Jurkat, Clone E6-1 (cell line): ENCODE results near the gene ZMYM4.
"Not testable (repeated sequence)": the region's sequence is repeated elsewhere in the genome, so short reads cannot be mapped to it uniquely, and the experiment has no call there.

ENCODE experiments used
- DNase-seq: peaks from one replicate; pipeline ENCODE4 v3.0.0-alpha.2; 2011; ENCODE audit warnings: low read depth, low spot score
- H3K4me3 ChIP-seq: 2 replicates; pipeline ENCODE4 v1.5.1; 2011; ENCODE audit warnings: mild to moderate bottlenecking, low read length, control low read depth, moderate library complexity

The ZMYM4 gene

GRCh38 chr1:35316264-35316663 is 47.8 kb downstream of the ZMYM4 start:
- DNase-seq, result no peak
- H3K4me3 ChIP-seq, result no peak overlapping the region

- DNase-seq, result no peak
Observed at GRCh38 chr1:35319988-35320713, 51.6 kb downstream of the ZMYM4 start.

GRCh38 chr1:35320937-35321336 is 52.4 kb downstream of the ZMYM4 start:
- DNase-seq, result no peak
- no peak overlapping the region for H3K4me3 ChIP-seq

More at GRCh38 chr1:35319988-35320713, 51.6 kb downstream of the ZMYM4 start:
- H3K4me3 ChIP-seq, result no peak overlapping the region

- DNase-seq, result no peak
- H3K4me3 ChIP-seq, result no peak overlapping the region
Observed at GRCh38 chr1:35324486-35324885, 56.0 kb downstream of the ZMYM4 start.

GRCh38 chr1:35326246-35326866 is 57.8 kb downstream of the ZMYM4 start:
- no peak overlapping the region for H3K4me3 ChIP-seq
- no peak for DNase-seq

- not testable (repeated sequence) for DNase-seq, H3K4me3 ChIP-seq
Observed at GRCh38 chr1:35331618-35332017, 63.1 kb downstream of the ZMYM4 start.

- no peak for DNase-seq
- H3K4me3 ChIP-seq, result no peak overlapping the region
Observed at GRCh38 chr1:35334485-35334884, 66.0 kb downstream of the ZMYM4 start.

- no peak for DNase-seq
- H3K4me3 ChIP-seq, result no peak overlapping the region
Observed at GRCh38 chr1:35340519-35340918, 72.0 kb downstream of the ZMYM4 start.

- no peak for DNase-seq
- no peak overlapping the region for H3K4me3 ChIP-seq
Observed at GRCh38 chr1:35345439-35345981, 77.0 kb downstream of the ZMYM4 start.

GRCh38 chr1:35350872-35351271 is 82.4 kb downstream of the ZMYM4 start:
- no peak overlapping the region for H3K4me3 ChIP-seq

GRCh38 chr1:35359995-35360394 is 91.5 kb downstream of the ZMYM4 start:
- H3K4me3 ChIP-seq, result no peak overlapping the region
- no peak for DNase-seq

More at GRCh38 chr1:35350872-35351271, 82.4 kb downstream of the ZMYM4 start:
- no peak for DNase-seq

GRCh38 chr1:35361638-35362037 is 93.1 kb downstream of the ZMYM4 start:
- DNase-seq, result no peak
- no peak overlapping the region for H3K4me3 ChIP-seq

- DNase-seq, result no peak
- H3K4me3 ChIP-seq, result no peak overlapping the region
Observed at GRCh38 chr1:35364741-35365140, 96.2 kb downstream of the ZMYM4 start.

GRCh38 chr1:35367914-35368313 is 99.4 kb downstream of the ZMYM4 start:
- DNase-seq, result no peak
- H3K4me3 ChIP-seq, result no peak overlapping the region

- DNase-seq, result peak; percentile 64
- no peak overlapping the region for H3K4me3 ChIP-seq
Observed at GRCh38 chr1:35369922-35370671, 101.6 kb downstream of the ZMYM4 start.

GRCh38 chr1:35371506-35371905 is 103.0 kb downstream of the ZMYM4 start:
- DNase-seq, result no peak
- H3K4me3 ChIP-seq, result no peak overlapping the region

- no peak for DNase-seq
Observed at GRCh38 chr1:35377555-35377954, 109.0 kb downstream of the ZMYM4 start.

GRCh38 chr1:35379317-35380000 is 111.0 kb downstream of the ZMYM4 start:
- no peak overlapping the region for H3K4me3 ChIP-seq

More at GRCh38 chr1:35377555-35377954, 109.0 kb downstream of the ZMYM4 start:
- H3K4me3 ChIP-seq, result no peak overlapping the region

GRCh38 chr1:35380111-35380510 is 111.6 kb downstream of the ZMYM4 start:
- H3K4me3 ChIP-seq, DNase-seq: not testable (repeated sequence)

More at GRCh38 chr1:35379317-35380000, 111.0 kb downstream of the ZMYM4 start:
- no peak for DNase-seq
